Measurements from ENCODE around the gene HIVEP3.
A peak's percentile ranks its signal among the peaks of the same experiment; 100 is the strongest.

HIVEP3 gene

GRCh38 chr1:41521766-41522165 lies 397.0 kb downstream of the HIVEP3 start:
- DNase-seq, result no peak

DNA sequence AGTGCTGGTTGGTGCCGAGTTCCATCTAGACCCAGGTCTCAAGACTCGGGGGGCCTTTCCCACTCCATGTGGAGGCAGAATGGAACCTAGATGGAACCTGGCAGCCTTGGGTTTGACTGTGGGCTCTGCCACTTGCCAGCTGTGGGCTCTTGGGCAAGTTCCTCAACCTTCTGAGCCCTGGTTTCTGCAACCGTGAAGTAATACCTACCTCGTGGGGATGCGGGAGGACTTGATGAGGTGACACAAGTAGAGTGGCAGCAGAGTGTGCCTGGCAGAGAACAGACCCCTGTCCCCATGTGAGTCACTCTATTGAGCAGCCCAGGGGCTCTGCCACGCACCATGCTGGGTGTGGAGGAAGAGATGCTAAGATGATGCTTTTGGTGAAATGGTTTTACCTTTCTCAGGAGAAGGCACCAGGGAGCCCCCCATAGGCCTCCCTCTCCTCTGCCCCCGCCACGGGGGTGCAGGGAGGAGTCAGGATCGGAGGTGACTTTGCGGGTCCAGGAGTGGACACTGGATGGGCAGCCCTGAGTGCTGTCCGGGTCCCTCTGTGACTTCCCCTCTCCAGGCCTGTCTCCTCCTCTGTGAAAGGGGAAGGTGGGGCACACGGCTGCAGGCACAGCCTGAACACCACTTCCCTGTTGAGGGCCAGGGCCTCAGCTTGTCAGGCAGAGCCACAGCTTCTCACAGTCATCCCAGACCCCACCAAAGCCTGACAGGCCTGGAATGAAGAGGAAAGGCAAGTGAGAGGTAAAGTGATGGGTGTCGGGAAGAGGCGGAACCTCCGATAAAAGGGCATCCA lies 397.6 kb downstream of the HIVEP3 start:
- DNase-seq, result no peak

DNA sequence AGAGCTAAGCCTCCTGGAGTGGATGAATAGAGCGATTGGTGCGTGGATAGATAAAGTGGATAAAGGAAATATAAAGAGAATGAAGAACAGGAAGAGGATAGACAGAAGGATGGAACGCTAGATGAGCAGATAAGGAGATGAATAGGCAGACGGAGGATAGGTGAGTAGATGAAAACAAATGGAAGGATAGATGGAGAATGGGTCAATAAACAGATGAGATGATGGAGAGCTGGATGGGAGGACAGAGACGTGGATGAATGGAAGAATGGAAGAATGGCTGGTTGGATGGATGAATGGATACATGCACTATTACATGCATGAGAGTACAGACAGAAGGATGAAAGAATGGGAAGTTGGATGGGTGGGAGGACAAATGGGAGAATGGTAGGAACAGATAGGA lies 399.1 kb downstream of the HIVEP3 start:
- no peak for DNase-seq

- DNase-seq, result no peak
Observed at GRCh38 chr1:41518471-41518870, 400.3 kb downstream of the HIVEP3 start.

GRCh38 chr1:41517062-41517438 lies 401.7 kb downstream of the HIVEP3 start:
- no peak for DNase-seq

GRCh38 chr1:41516168-41517061 lies 402.3 kb downstream of the HIVEP3 start:
- DNase-seq, result peak; percentile 79

DNA sequence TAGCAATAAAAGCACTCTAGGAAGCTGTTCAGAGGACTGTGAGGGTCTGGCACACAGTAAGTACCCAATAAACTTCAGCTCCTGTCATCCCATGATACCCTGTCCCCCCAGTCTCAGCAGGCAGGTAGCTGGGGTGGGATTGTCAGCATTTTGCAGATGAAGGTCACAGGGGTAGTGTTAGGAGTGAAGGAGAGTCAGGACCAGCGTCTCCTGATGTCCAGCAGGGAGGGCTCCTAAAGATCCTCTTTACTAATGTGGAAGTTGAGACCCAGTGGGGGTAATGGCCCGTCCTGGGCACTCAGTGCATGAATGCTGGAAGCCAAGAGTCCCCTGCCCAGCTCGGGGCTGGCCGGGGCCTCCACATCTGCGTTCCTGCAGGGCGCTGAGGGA lies 402.9 kb downstream of the HIVEP3 start:
- DNase-seq, result peak; percentile 62

- peak; percentile 62 for DNase-seq
Observed at GRCh38 chr1:41515131-41515678, 403.5 kb downstream of the HIVEP3 start.

DNA sequence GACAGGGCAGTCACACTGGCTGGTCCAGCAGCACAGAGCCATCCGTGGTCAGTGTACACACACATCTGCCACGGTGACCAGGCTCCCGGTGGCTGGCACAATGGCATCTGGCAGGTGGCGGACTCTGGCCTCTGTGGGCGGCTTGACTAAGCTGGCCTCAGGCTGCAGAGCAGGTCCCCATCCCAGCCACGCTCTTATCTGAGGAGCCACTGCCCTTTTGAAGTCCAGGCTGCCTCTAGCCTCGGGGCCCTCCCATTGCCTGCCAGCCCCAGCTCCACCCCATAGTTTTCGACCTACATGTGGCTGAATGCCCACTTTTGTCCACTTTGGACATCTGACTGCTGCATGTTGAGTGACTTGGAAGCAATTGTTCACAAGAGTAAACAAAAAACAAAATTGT lies 404.3 kb downstream of the HIVEP3 start:
- DNase-seq, result no peak

DNA sequence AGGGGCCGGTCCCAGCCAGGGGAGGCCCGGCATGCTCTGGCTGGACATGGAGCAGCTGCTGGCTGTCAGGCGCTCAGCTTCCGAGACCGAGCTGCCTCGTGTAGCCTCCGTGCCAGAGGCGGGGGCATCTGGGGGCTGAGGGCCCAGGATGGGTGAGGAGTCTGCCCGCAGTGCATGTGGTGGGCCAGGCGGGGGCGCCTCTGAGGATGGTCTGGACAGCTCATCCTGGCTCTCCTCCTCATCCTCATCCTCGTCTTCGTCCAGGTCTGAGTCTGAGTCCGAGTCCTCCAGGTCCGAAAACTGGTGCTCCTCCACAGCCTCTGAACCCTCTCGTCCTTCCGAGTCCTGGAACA lies 405.4 kb downstream of the HIVEP3 start:
- no peak for DNase-seq

GRCh38 chr1:41512701-41513382 lies 405.9 kb downstream of the HIVEP3 start:
- no peak for DNase-seq

GRCh38 chr1:41511239-41511540 lies 407.5 kb downstream of the HIVEP3 start:
- DNase-seq, result no peak

DNA sequence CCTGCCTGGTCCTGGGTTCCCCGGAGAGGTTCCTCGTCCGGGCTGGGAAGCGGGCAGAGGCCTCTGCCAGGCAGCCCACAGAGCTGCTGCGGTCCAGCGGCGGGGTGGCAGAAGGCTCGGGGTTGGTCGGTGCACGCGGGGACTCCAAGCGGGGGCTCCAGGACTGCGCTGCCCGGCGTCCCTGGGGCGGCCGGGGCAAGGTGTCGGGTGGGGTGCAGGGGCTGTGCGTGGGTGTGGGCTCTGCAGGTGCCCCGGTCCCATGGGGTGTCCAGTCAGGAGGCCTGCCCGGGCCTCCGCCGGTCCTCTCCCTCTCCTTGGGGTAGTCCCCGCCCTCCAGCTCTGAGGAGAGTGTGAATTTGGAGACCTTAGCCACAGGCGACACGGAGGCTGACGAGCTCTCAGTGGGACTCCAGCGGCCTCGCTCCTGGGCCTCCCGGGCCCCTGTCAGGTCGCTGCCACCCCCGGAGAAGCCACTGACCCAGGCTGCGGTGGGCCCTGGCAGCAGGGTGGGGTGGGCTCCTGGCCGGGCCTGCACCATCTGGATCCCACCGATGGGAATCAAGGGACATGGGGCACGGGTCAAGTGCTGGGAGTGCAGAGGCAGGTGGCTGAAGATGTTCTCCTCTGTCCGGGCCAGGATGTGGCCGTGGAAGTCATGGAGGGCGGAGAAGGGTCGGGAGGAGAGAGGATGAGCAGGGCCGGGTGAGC lies 408.0 kb downstream of the HIVEP3 start:
- DNase-seq, result no peak

DNA sequence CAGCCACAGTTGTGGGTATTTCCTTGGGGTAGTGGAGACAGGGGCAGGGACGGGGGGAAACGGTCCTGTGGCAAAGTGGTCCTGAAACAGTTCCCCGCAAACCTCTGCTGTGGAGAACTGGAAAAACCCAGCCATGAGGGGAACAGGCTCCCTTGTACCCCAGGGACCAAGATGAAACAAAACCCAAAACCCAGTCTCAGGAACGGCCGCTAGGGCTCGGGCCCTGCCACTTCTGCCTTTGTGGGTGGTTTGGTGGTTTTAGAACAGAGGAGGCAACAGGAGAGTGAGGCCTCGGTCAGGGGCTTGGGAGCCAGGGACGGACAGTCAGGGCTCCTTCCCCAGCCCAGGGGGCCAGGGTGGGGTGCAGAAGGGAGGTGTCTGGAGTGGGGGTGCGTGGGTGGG lies 409.5 kb downstream of the HIVEP3 start:
- DNase-seq, result no peak

- DNase-seq, result no peak
Observed at GRCh38 chr1:41508290-41508689, 410.4 kb downstream of the HIVEP3 start.

GRCh38 chr1:41507836-41508235 lies 410.9 kb downstream of the HIVEP3 start:
- DNase-seq, result no peak

GRCh38 chr1:41507110-41507720 lies 411.5 kb downstream of the HIVEP3 start:
- DNase-seq, result no peak

- no peak for DNase-seq
Observed at GRCh38 chr1:41504114-41505035, 414.3 kb downstream of the HIVEP3 start.

- peak; percentile 26 for DNase-seq
Observed at GRCh38 chr1:41503538-41504113, 415.1 kb downstream of the HIVEP3 start.

DNA sequence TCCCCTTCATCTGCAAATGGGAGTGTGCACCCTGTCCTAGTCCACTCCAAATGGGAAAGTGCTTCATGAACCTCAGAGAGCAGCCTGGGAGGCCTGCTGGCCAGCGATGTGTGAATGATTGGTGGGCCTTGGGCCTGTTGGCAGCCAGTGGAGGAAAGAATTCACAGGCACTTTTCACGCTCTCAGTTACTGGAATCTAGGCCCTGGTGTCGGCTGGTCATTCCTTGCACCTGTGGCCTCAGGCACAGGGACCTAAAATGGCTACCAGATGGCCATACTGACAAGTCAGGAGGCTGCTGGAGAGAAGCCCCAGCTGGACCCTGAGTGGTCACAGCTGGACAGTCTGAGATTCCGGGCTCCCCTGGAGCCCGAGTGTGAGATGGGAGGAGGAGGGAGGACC lies 415.8 kb downstream of the HIVEP3 start:
- no peak for DNase-seq

GRCh38 chr1:41501581-41501980 lies 417.1 kb downstream of the HIVEP3 start:
- peak; percentile 88 for DNase-seq
